ENCODE results near the gene SERPINE2. TPM values are rescaled to one million over a fixed set of nuclear protein-coding genes. Genes with fewer than 3 reads are reported as not detected.

SERPINE2 gene
- total RNA-seq, 4 donors from 2014 or later, result 4.9 to 37.4 (median 15.8) TPM

GRCh38 chr2:223998948-223999347 is 40.1 kb downstream of the SERPINE2 start:
- H3K4me1 ChIP-seq, result peaks cover 0 to 7% (median 5%) of the 10 kb centered on the region in 4 donors
- no peaks in the 10 kb centered on the region for H3K36me3 ChIP-seq
- TF ChIP-seq POLR2A (IDR thresholded peaks at IDR 0.05) (no peak), CTCF (IDR thresholded peaks at IDR 0.05) (no peak), POLR2AphosphoS5 (IDR thresholded peaks at IDR 0.05) (no peak), EP300 (IDR thresholded peaks at IDR 0.05; ENCODE audit: low read depth) (no peak)
- no peak overlapping the region for H3K4me3 ChIP-seq
- DNase-seq, result no peak
- intact Hi-C loops (cut with DNase I; ENCODE audit: low total_unique reads) (loop anchor here (10.0 kb wide), 1 partner anchor 286 kb away; no protein-coding TSS in a partner anchor), in situ Hi-C loops (cut with MboI; ENCODE audit: low pct_ligation_motif_present in 1 of 4, low pct_unique_long_range_greater_than_20kb in 1 of 4, low sequenced_read_pairs in 3 of 4) (loop anchor here in 1 of 4 donors (10.0 kb wide), 1 partner anchor 286 kb away; no protein-coding TSS in a partner anchor)
- WGBS, 2 donors (ENCODE audit: low coverage in 1 of 2), result 73% methylated on average over 2 of the region's 2 CpGs
- H3K27me3 ChIP-seq, result no peaks in the 10 kb centered on the region
- H3K27ac ChIP-seq, result no peak overlapping the region
- no peaks in the 10 kb centered on the region for H3K9me3 ChIP-seq

GRCh38 chr2:223997938-223998337 is 41.1 kb downstream of the SERPINE2 start:
- in situ Hi-C loops (cut with MboI; ENCODE audit: low pct_ligation_motif_present in 1 of 4, low pct_unique_long_range_greater_than_20kb in 1 of 4, low sequenced_read_pairs in 3 of 4) (loop anchor here in 1 of 4 donors (10.0 kb wide), 1 partner anchor 287 kb away; no protein-coding TSS in a partner anchor), intact Hi-C loops (cut with DNase I; ENCODE audit: low total_unique reads) (loop anchor here (10.0 kb wide), 1 partner anchor 287 kb away; no protein-coding TSS in a partner anchor)
- DNase-seq, result no peak
- H3K27me3 ChIP-seq, result no peaks in the 10 kb centered on the region
- WGBS, 2 donors (ENCODE audit: low coverage in 1 of 2), result 72 to 80% methylated on average over 5 of the region's 5 CpGs
- peaks cover 0 to 9% (median 6%) of the 10 kb centered on the region in 4 donors for H3K4me1 ChIP-seq
- no peaks in the 10 kb centered on the region for H3K36me3 ChIP-seq
- no peak for TF ChIP-seq POLR2A (IDR thresholded peaks at IDR 0.05)
- no peak for TF ChIP-seq POLR2AphosphoS5 (IDR thresholded peaks at IDR 0.05)
- TF ChIP-seq EP300 (IDR thresholded peaks at IDR 0.05; ENCODE audit: low read depth), result no peak
- TF ChIP-seq CTCF (IDR thresholded peaks at IDR 0.05), result no peak
- H3K27ac ChIP-seq, result no peak overlapping the region
- H3K9me3 ChIP-seq, result no peaks in the 10 kb centered on the region
- no peak overlapping the region for H3K4me3 ChIP-seq

GRCh38 chr2:223996391-223996790 is 42.7 kb downstream of the SERPINE2 start:
- H3K4me3 ChIP-seq, result no peak overlapping the region
- H3K27me3 ChIP-seq, result no peaks in the 10 kb centered on the region
- H3K4me1 ChIP-seq, result peaks cover 0 to 9% (median 6%) of the 10 kb centered on the region in 4 donors
- no peaks in the 10 kb centered on the region for H3K36me3 ChIP-seq
- no peak for DNase-seq
- TF ChIP-seq EP300 (IDR thresholded peaks at IDR 0.05; ENCODE audit: low read depth) (no peak), POLR2AphosphoS5 (IDR thresholded peaks at IDR 0.05) (no peak), POLR2A (IDR thresholded peaks at IDR 0.05) (no peak), CTCF (IDR thresholded peaks at IDR 0.05) (no peak)
- in situ Hi-C loops (cut with MboI; ENCODE audit: low pct_ligation_motif_present in 1 of 4, low pct_unique_long_range_greater_than_20kb in 1 of 4, low sequenced_read_pairs in 3 of 4), result loop anchor here in 1 of 4 donors (10.0 kb wide), 1 partner anchor 288 kb away; no protein-coding TSS in a partner anchor
- H3K27ac ChIP-seq, result no peak overlapping the region
- WGBS, 2 donors (ENCODE audit: low coverage in 1 of 2), result 86% methylated on average over 6 of the region's 6 CpGs; no CpG with 5 or more reads in 1 of the 2 donors
- no peaks in the 10 kb centered on the region for H3K9me3 ChIP-seq
- intact Hi-C loops (cut with DNase I; ENCODE audit: low total_unique reads), result loop anchor here (10.0 kb wide), 1 partner anchor 288 kb away; no protein-coding TSS in a partner anchor

GRCh38 chr2:223995569-223995968 is 43.5 kb downstream of the SERPINE2 start:
- 69 to 86% methylated on average over 5 of the region's 5 CpGs for WGBS, 2 donors (ENCODE audit: low coverage in 1 of 2)
- in situ Hi-C loops (cut with MboI; ENCODE audit: low pct_ligation_motif_present in 1 of 4, low pct_unique_long_range_greater_than_20kb in 1 of 4, low sequenced_read_pairs in 3 of 4), result loop anchor here in 1 of 4 donors (10.0 kb wide), 1 partner anchor 289 kb away; no protein-coding TSS in a partner anchor
- Histone ChIP-seq H3K4me3 (no peak overlapping the region), H3K36me3 (no peaks in the 10 kb centered on the region), H3K27ac (no peak overlapping the region), H3K27me3 (no peaks in the 10 kb centered on the region), H3K4me1 (peaks cover 0 to 9% (median 6%) of the 10 kb centered on the region in 4 donors), H3K9me3 (no peaks in the 10 kb centered on the region)
- no peak for DNase-seq
- intact Hi-C loops (cut with DNase I; ENCODE audit: low total_unique reads), result loop anchor here (10.0 kb wide), 1 partner anchor 289 kb away; no protein-coding TSS in a partner anchor
- TF ChIP-seq EP300 (IDR thresholded peaks at IDR 0.05; ENCODE audit: low read depth) (no peak), POLR2A (IDR thresholded peaks at IDR 0.05) (no peak)
